ENCODE measurements around the gene TXLNB.

GRCh38 chr6:139251045-139251690 lies 40.6 kb downstream of the TXLNB start:
- TF ChIP-seq, protein P1, sequence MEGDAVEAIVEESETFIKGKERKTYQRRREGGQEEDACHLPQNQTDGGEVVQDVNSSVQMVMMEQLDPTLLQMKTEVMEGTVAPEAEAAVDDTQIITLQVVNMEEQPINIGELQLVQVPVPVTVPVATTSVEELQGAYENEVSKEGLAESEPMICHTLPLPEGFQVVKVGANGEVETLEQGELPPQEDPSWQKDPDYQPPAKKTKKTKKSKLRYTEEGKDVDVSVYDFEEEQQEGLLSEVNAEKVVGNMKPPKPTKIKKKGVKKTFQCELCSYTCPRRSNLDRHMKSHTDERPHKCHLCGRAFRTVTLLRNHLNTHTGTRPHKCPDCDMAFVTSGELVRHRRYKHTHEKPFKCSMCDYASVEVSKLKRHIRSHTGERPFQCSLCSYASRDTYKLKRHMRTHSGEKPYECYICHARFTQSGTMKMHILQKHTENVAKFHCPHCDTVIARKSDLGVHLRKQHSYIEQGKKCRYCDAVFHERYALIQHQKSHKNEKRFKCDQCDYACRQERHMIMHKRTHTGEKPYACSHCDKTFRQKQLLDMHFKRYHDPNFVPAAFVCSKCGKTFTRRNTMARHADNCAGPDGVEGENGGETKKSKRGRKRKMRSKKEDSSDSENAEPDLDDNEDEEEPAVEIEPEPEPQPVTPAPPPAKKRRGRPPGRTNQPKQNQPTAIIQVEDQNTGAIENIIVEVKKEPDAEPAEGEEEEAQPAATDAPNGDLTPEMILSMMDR (IDR thresholded peaks at IDR 0.05; ENCODE audit: low read length): no peak
- TF ChIP-seq EZH2 (optimal IDR thresholded peaks at IDR 0.05; ENCODE audit: low read depth, low read length) (no peak), EZH2phosphoT487 (IDR thresholded peaks at IDR 0.05; ENCODE audit: low read length) (no peak)
